K562 (cell line): ENCODE results near the gene EPHB1. TPM values are rescaled to one million over a fixed set of nuclear protein-coding genes. Genes with fewer than 3 reads are reported as not detected.

ENCODE experiments used
- ATAC-seq: fragments of 200-7000 bp; cut with Tn5 transposase; 3 replicates; pipeline ENCODE4 v1.9.1; 2020; ENCODE audit warnings: moderate library complexity
- BruUV-seq: library from RNA; stranded (reverse); fragments of 400-500 nt; replicated peaks from 2 replicates; lab custom pipeline; 2021; lab: Mats Ljungman, UMichigan
- CTCF ChIA-PET: fragments of 300-600 bp; formaldehyde crosslinking; extraction: SDS; loops from one replicate; lab custom pipeline; 2021; ENCODE audit warnings: low intra/inter-chr PET ratio; lab: Yijun Ruan, JAX
- POLR2A ChIA-PET: fragments of 300-600, 350-650 bp; sonication (Branson Sonifier 250); formaldehyde crosslinking; extraction: SDS; loops from one replicate; lab custom pipeline; 2021; ENCODE audit warnings: antibody characterized with exemption, inconsistent platforms; lab: Yijun Ruan, JAX
- DNase-seq, 4 experiments: peaks; one replicate each; pipeline versions ENCODE4 v3.0.0 to v3.0.0-alpha.2; 2011 to 2018; ENCODE audit warnings: low spot score in 3 of 4, mixed read lengths in 3 of 4; ENCODE audit errors: extremely low read depth in 1 of 4
- FAIRE-seq: peaks from 2 replicates; lab custom pipeline; 2011; peaks lifted over from hg19 to GRCh38; lab: Jason Lieb, UNC
- H2AFZ ChIP-seq: 2 replicates; pipeline ENCODE4 v1.6.0; 2011; ENCODE audit warnings: low read depth, low read length, control low read depth, inconsistent platforms
- H3K27ac ChIP-seq: fragments of 200-600 bp; 3 replicates; pipeline ENCODE4 v1.8.0; 2011; ENCODE audit warnings: low read depth, mild to moderate bottlenecking, control low read depth, inconsistent platforms, low read length, moderate library complexity, mixed read lengths; ENCODE audit errors: extremely low read depth
- H3K27me3 ChIP-seq, 2 experiments: fragments of 300-600 bp in 1 of 2; 2 replicates in 1 of 2; 3 replicates in 1 of 2; pipeline versions ENCODE4 v1.6.0 to v1.8.0; 2011; ENCODE audit warnings: inconsistent platforms in 2 of 2, low read length in 2 of 2, mild to moderate bottlenecking in 1 of 2, mixed read lengths in 1 of 2, moderate library complexity in 1 of 2; ENCODE audit not compliant: control insufficient read depth in 2 of 2, insufficient read depth in 2 of 2
- H3K36me3 ChIP-seq: fragments of 300-600 bp; 3 replicates; pipeline ENCODE4 v1.8.0; 2011; ENCODE audit warnings: mild to moderate bottlenecking, low read length, inconsistent platforms; ENCODE audit not compliant: control insufficient read depth, insufficient read depth
- H3K4me1 ChIP-seq, 2 experiments: fragments of 200-600 bp in 1 of 2; replicated peaks in 1 of 2; 2 replicates in 1 of 2; 3 replicates in 1 of 2; pipeline versions ENCODE4 v1.5.1 to v1.8.0; 2011; ENCODE audit warnings: inconsistent platforms in 2 of 2, low read length in 2 of 2, mild to moderate bottlenecking in 1 of 2, mixed read lengths in 1 of 2, moderate library complexity in 1 of 2; ENCODE audit not compliant: control insufficient read depth in 2 of 2, insufficient read depth in 2 of 2
- H3K4me2 ChIP-seq: 2 replicates; pipeline ENCODE4 v1.6.1; 2011; ENCODE audit warnings: low read length, control low read depth, inconsistent platforms, mixed read lengths; ENCODE audit not compliant: insufficient read depth
- H3K4me3 ChIP-seq: fragments of 200-600 bp; sonication (generic), shearing (Covaris generic); 2 replicates; pipeline ENCODE4 v1.5.1; 2016; ENCODE audit warnings: control low read depth, inconsistent platforms
- H3K79me2 ChIP-seq: fragments of 200-600 bp; 3 replicates; pipeline ENCODE4 v1.8.0; 2011; ENCODE audit warnings: low read length, inconsistent platforms; ENCODE audit not compliant: control insufficient read depth, insufficient read depth
- H3K9ac ChIP-seq, 2 experiments: 2 replicates each; pipeline versions ENCODE4 v1.6.0 to v1.6.1; 2011; ENCODE audit warnings: low read depth in 2 of 2, low read length in 2 of 2, control low read depth in 1 of 2, inconsistent platforms in 1 of 2, mild to moderate bottlenecking in 1 of 2, mixed read lengths in 1 of 2; ENCODE audit not compliant: insufficient read depth in 1 of 2
- H3K9me1 ChIP-seq: one replicate; pipeline ENCODE4 v1.6.0; 2011; ENCODE audit warnings: inconsistent platforms, mild to moderate bottlenecking, low read length, moderate library complexity; ENCODE audit not compliant: control insufficient read depth, insufficient read depth
- H3K9me3 ChIP-seq: replicated peaks from 2 replicates; pipeline ENCODE4 v1.5.1; 2011; ENCODE audit warnings: low read depth, low read length, inconsistent platforms; ENCODE audit not compliant: control insufficient read depth, insufficient read depth
- H4K20me1 ChIP-seq: replicated peaks from 2 replicates; pipeline ENCODE4 v1.6.1; 2011; ENCODE audit warnings: low read length, inconsistent platforms, mixed read lengths; ENCODE audit not compliant: control insufficient read depth, insufficient read depth
- BRF2 ChIP-seq: IDR thresholded peaks from 3 replicates; pipeline ENCODE4 v1.6.1; 2011; ENCODE audit warnings: borderline replicate concordance, mild to moderate bottlenecking; ENCODE audit not compliant: insufficient read length, insufficient read depth
- CCNT2 ChIP-seq: IDR thresholded peaks from 2 replicates; pipeline ENCODE4 v1.6.1; 2011; ENCODE audit warnings: borderline replicate concordance, low read depth, mild to moderate bottlenecking, moderate library complexity, mixed read lengths, low read length; ENCODE audit not compliant: insufficient read length; ENCODE audit errors: extremely low read depth
- E2F6 ChIP-seq, 2 experiments: IDR thresholded peaks; 2 replicates each; pipeline ENCODE4 v1.6.1; 2011; ENCODE audit warnings: borderline replicate concordance in 1 of 2, control low read depth in 1 of 2, low read depth in 1 of 2, low read length in 1 of 2, mild to moderate bottlenecking in 1 of 2, mixed read lengths in 1 of 2, moderate library complexity in 1 of 2; ENCODE audit not compliant: insufficient read depth in 1 of 2, insufficient read length in 1 of 2, poor library complexity in 1 of 2, severe bottlenecking in 1 of 2; ENCODE audit errors: extremely low read depth in 1 of 2
- FUS ChIP-seq: fragments of 200-400 bp; formaldehyde crosslinking; optimal IDR thresholded peaks from 2 replicates; pipeline ENCODE3; 2017; ENCODE audit warnings: low read depth, low read length
- GATAD2A ChIP-seq: fragments of 450-650 bp; IDR thresholded peaks from 2 replicates; pipeline ENCODE4 v1.6.1; 2017
- MEF2A ChIP-seq: IDR thresholded peaks from 2 replicates; pipeline ENCODE4 v1.6.1; 2011; ENCODE audit warnings: low read depth, mild to moderate bottlenecking, low read length, moderate library complexity; ENCODE audit not compliant: control insufficient read depth
- NFIC ChIP-seq: fragments of 450-650 bp; IDR thresholded peaks from 2 replicates; pipeline ENCODE4 v1.6.1; 2017; ENCODE audit warnings: mild to moderate bottlenecking, inconsistent platforms
- NR0B1 ChIP-seq: fragments of 450-650 bp; IDR thresholded peaks from one replicate; pipeline ENCODE4 v1.6.1; 2018; ENCODE audit warnings: mild to moderate bottlenecking, moderate library complexity; ENCODE audit not compliant: partially characterized antibody
- POLR2G ChIP-seq: fragments of 200-400 bp; formaldehyde crosslinking; IDR thresholded peaks from 2 replicates; pipeline ENCODE4 v1.6.1; 2017; ENCODE audit warnings: low read depth, mild to moderate bottlenecking, antibody characterized with exemption, low read length, moderate library complexity
- POLR2H ChIP-seq: IDR thresholded peaks from 2 replicates; pipeline ENCODE4 v1.6.1; 2016; ENCODE audit warnings: missing genetic modification characterization, low read depth, mild to moderate bottlenecking, control low read depth, missing compliant biosample characterization, moderate library complexity
- RBM15 ChIP-seq: fragments of 200-400 bp; formaldehyde crosslinking; IDR thresholded peaks from 2 replicates; pipeline ENCODE4 v1.6.1; 2018; ENCODE audit warnings: mild to moderate bottlenecking, low read length, moderate library complexity; ENCODE audit not compliant: insufficient read depth
- YBX1 ChIP-seq: fragments of 450-650 bp; IDR thresholded peaks from 2 replicates; pipeline ENCODE4 v1.7.1; 2016; ENCODE audit warnings: mild to moderate bottlenecking
- ZBED1 ChIP-seq: IDR thresholded peaks from 2 replicates; pipeline ENCODE4 v1.6.1; 2014
- ZNF133 ChIP-seq: fragments of 250-450 bp; sonication (Bioruptor Pico); IDR thresholded peaks from 2 replicates; pipeline ENCODE4 v1.4.0; 2020; ENCODE audit warnings: mild to moderate bottlenecking
- ZNF274 ChIP-seq: IDR thresholded peaks from 2 replicates; pipeline ENCODE4 v1.6.1; 2011; ENCODE audit warnings: low read depth, mild to moderate bottlenecking, low read length, moderate library complexity, borderline replicate concordance
- ZNF551 ChIP-seq: fragments of 250-450 bp; sonication (Bioruptor Pico); IDR thresholded peaks from 2 replicates; pipeline ENCODE4 v1.5.0; 2021; ENCODE audit warnings: mild to moderate bottlenecking, moderate library complexity
- ZNF764 ChIP-seq: fragments of 250-450 bp; sonication (Bioruptor Pico); IDR thresholded peaks from 2 replicates; pipeline ENCODE4 v1.4.0; 2020; ENCODE audit warnings: low read depth, mild to moderate bottlenecking, moderate library complexity
- WGBS: fragments of 100-300 bp; shearing (Covaris generic); methylation state at CpG from one replicate; pipeline ENCODE4 v1.1.6; 2016; ENCODE audit warnings: low coverage, mixed read lengths; ENCODE audit not compliant: insufficient coverage; ENCODE audit errors: missing lambda C conversion rate; 5-methylcytosine and 5-hydroxymethylcytosine counted together
- in situ Hi-C: fragments of 300-500 bp; cut with MboI; formaldehyde crosslinking; loops from 4 replicates; pipeline ENCODE4 v1.15.0; 2018; ENCODE audit warnings: inconsistent platforms, mixed read lengths
- intact Hi-C: fragments of 100-400 bp; cut with micrococcal nuclease; formaldehyde crosslinking; loops from 2 replicates; pipeline ENCODE4 v1.14.2; 2022
- polyA plus RNA-seq, 8 experiments: library from polyadenylated mRNA; depleted of rRNA in 4 of 8; stranded (reverse) in 5 of 8; unstranded in 3 of 8; fragments of >200 nt; fragmentation: Nextera tagmentation in 2 of 8; fragmentation: Illumina TruSeq in 1 of 8; extraction: Ambion mirVana in 2 of 8; extraction: Trizol in 1 of 8; gene quantifications; 2 replicates each; pipeline versions ENCODE4 v1.2.1 to v1.2.3, GENCODE V29; 2011 to 2014; ENCODE audit warnings: inconsistent platforms in 1 of 8, missing spikeins in 1 of 8
- total RNA-seq, 7 experiments: library from RNA; depleted of rRNA in 6 of 7; stranded (reverse); fragments of >200 nt in 6 of 7; fragmentation: Illumina TruSeq in 2 of 7; extraction: Trizol in 2 of 7; gene quantifications; 2 replicates each; pipeline versions ENCODE4 v1.2.1 to v1.2.3, GENCODE V29; 2011 to 2021; ENCODE audit warnings: low replicate concordance in 1 of 7

EPHB1 gene
- total and polyA plus RNA-seq, 9 of the 15 experiments (the other 6 are each of a cell fraction or from before 2014, with no cell fraction given), result 0.29 TPM; not detected in 8

GRCh38 chr3:135181408-135181807 is 386.3 kb downstream of the EPHB1 start:
- in situ Hi-C loops, result no loop called here
- H3K4me3 ChIP-seq, result no peak overlapping the region
- POLR2A ChIA-PET, result no interaction called here
- no peak overlapping the region for H3K4me2 ChIP-seq
- FAIRE-seq (no peak), DNase-seq (no peak)
- H3K9me3 ChIP-seq, result no peaks in the 10 kb centered on the region
- H2AFZ ChIP-seq, result no peak overlapping the region
- CTCF ChIA-PET, result no interaction called here
- H3K4me1 ChIP-seq, result no peaks in the 10 kb centered on the region
- TF ChIP-seq FUS (no peak), ZNF274 (no peak), POLR2H (tag) (no peak), ZNF133 (no peak), CCNT2 (no peak), E2F6 (IDR thresholded peaks at IDR 0.05; ENCODE audit: borderline replicate concordance in 1 of 2, extremely low read depth in 1 of 2, insufficient read depth in 1 of 2, insufficient read length in 1 of 2, low read depth in 1 of 2, low read length in 1 of 2, poor library complexity in 1 of 2, severe bottlenecking in 1 of 2) (no peak), ZNF551 (no peak), ZBED1 (no peak), RBM15 (no peak), YBX1 (no peak), POLR2G (no peak), NFIC (no peak), BRF2 (no peak), ZNF764 (CRISPR knock-in tag) (no peak), MEF2A (no peak), GATAD2A (no peak), NR0B1 (no peak)
- TF ChIP-seq, all 486 proteins: peak for 0
- no peak for ATAC-seq
- Histone ChIP-seq H3K36me3 (no peaks in the 10 kb centered on the region), H3K9me1 (no peaks in the 10 kb centered on the region), H3K79me2 (no peaks in the 10 kb centered on the region), H3K9ac (no peak overlapping the region), H4K20me1 (no peaks in the 10 kb centered on the region), H3K27me3 (peaks cover 0 to 5% of the 10 kb centered on the region in 2 experiments; a peak in 1 of 5 replicates), H3K27ac (no peak overlapping the region)
- intact Hi-C loops, result no loop called here
- 0% methylated on average over 3 of the region's 3 CpGs for WGBS
- BruUV-seq, result no TSS peak
